Endothelial cell of umbilical vein (primary cell): Measurements from ENCODE around the gene EBI3. TPM values are rescaled to one million over a fixed set of nuclear protein-coding genes. Genes with fewer than 3 reads are reported as not detected.
"Not testable (repeated sequence)": the region's sequence is repeated elsewhere in the genome, so short reads cannot be mapped to it uniquely, and the experiment has no call there.

Experiments used
- BruUV-seq: library from RNA; stranded (reverse); fragments of 400-500 nt; replicated peaks from 2 replicates; lab custom pipeline; 2021; lab: Mats Ljungman, UMichigan
- CTCF ChIA-PET: fragments of 300-600, 350-600 bp; sonication (Branson Sonifier 250); formaldehyde crosslinking; loops from one replicate; lab custom pipeline; 2021; ENCODE audit warnings: antibody characterized with exemption, inconsistent platforms; lab: Charles Lee
- POLR2A ChIA-PET: fragments of 300-600, 350-600 bp; sonication (Branson Sonifier 250); formaldehyde crosslinking; loops from one replicate; lab custom pipeline; 2021; ENCODE audit warnings: antibody characterized with exemption, inconsistent platforms; lab: Charles Lee
- DNase-seq: peaks from one replicate; pipeline ENCODE4 v3.0.0-alpha.2; 2011; ENCODE audit warnings: low read depth, low spot score
- FAIRE-seq: peaks from 2 replicates; lab custom pipeline; 2011; peaks lifted over from hg19 to GRCh38; lab: Jason Lieb, UNC
- H2AFZ ChIP-seq: 2 replicates; pipeline ENCODE4 v1.6.0; 2012; ENCODE audit warnings: low read depth, low read length, control low read depth, inconsistent platforms
- H3K27ac ChIP-seq: 2 replicates; pipeline ENCODE4 v1.5.1; 2011; ENCODE audit warnings: low read depth, mild to moderate bottlenecking, control low read depth, low read length, moderate library complexity; ENCODE audit not compliant: insufficient read depth
- H3K27me3 ChIP-seq, 2 experiments: 2 replicates each; pipeline versions ENCODE4 v1.6.0 to v1.6.1; 2011; ENCODE audit warnings: low read length in 2 of 2, mixed read lengths in 1 of 2; ENCODE audit not compliant: control insufficient read depth in 2 of 2, insufficient read depth in 2 of 2
- H3K36me3 ChIP-seq, 2 experiments: 2 replicates in 1 of 2; 3 replicates in 1 of 2; pipeline ENCODE4 v1.5.1; 2011; ENCODE audit warnings: low read length in 2 of 2, mild to moderate bottlenecking in 1 of 2, moderate library complexity in 1 of 2; ENCODE audit not compliant: control insufficient read depth in 2 of 2, insufficient read depth in 2 of 2; ENCODE audit errors: extremely low read depth in 1 of 2
- H3K4me1 ChIP-seq: 3 replicates; pipeline ENCODE4 v1.5.1; 2011; ENCODE audit warnings: mild to moderate bottlenecking, low read length; ENCODE audit not compliant: control insufficient read depth, insufficient read depth; ENCODE audit errors: extremely low read depth
- H3K4me2 ChIP-seq: 2 replicates; pipeline ENCODE4 v1.6.1; 2011; ENCODE audit warnings: low read length, control low read depth, mixed read lengths; ENCODE audit not compliant: insufficient read depth
- H3K4me3 ChIP-seq, 3 experiments: fragments of 200-600 bp in 1 of 3; sonication (generic), shearing (Covaris generic) in 1 of 3; replicated peaks in 1 of 3; 2 replicates each; pipeline ENCODE4 v1.5.1; 2011 to 2016; ENCODE audit warnings: control low read depth in 3 of 3, low read length in 3 of 3, mild to moderate bottlenecking in 2 of 3, inconsistent platforms in 1 of 3, low read depth in 1 of 3, moderate library complexity in 1 of 3; ENCODE audit not compliant: insufficient read depth in 1 of 3
- H3K79me2 ChIP-seq: 2 replicates; pipeline ENCODE4 v1.6.0; 2012; ENCODE audit warnings: low read length, inconsistent platforms; ENCODE audit not compliant: control insufficient read depth, insufficient read depth
- H3K9ac ChIP-seq: replicated peaks from 2 replicates; pipeline ENCODE3; 2011; ENCODE audit warnings: low read length, control low read depth; ENCODE audit not compliant: insufficient read depth; ENCODE audit errors: extremely low read depth
- H3K9me1 ChIP-seq: replicated peaks from 3 replicates; pipeline ENCODE4 v1.6.0; 2011; ENCODE audit warnings: mild to moderate bottlenecking, low read length; ENCODE audit not compliant: control insufficient read depth, insufficient read depth; ENCODE audit errors: extremely low read depth
- H3K9me3 ChIP-seq: replicated peaks from 2 replicates; pipeline ENCODE4 v1.5.1; 2012; ENCODE audit warnings: low read length, inconsistent platforms; ENCODE audit not compliant: control insufficient read depth, insufficient read depth
- H4K20me1 ChIP-seq: replicated peaks from 2 replicates; pipeline ENCODE3; 2011; ENCODE audit warnings: mild to moderate bottlenecking, low read length; ENCODE audit not compliant: control insufficient read depth, insufficient read depth; ENCODE audit errors: extremely low read depth
- CTCF ChIP-seq, 2 donors: IDR thresholded peaks; 1 replicate in 1 of 2; 2 replicates in 1 of 2; pipeline ENCODE4 v1.5.1; 2011; ENCODE audit warnings: low read length in 2 of 2, mild to moderate bottlenecking in 2 of 2, moderate library complexity in 2 of 2, control low read depth in 1 of 2, inconsistent platforms in 1 of 2, low read depth in 1 of 2; ENCODE audit not compliant: insufficient read depth in 1 of 2; ENCODE audit errors: extremely low read depth in 1 of 2
- EZH2 ChIP-seq: IDR thresholded peaks from 2 replicates; pipeline ENCODE4 v1.6.1; 2012; ENCODE audit warnings: borderline replicate concordance, low read depth, mild to moderate bottlenecking, moderate library complexity, low read length, inconsistent platforms; ENCODE audit not compliant: severe bottlenecking
- FOS ChIP-seq: IDR thresholded peaks from 2 replicates; pipeline ENCODE4 v1.6.1; 2011; ENCODE audit warnings: mild to moderate bottlenecking, low read length, moderate library complexity, borderline replicate concordance; ENCODE audit not compliant: insufficient read depth
- GATA2 ChIP-seq: IDR thresholded peaks from 2 replicates; pipeline ENCODE4 v1.7.0; 2011; ENCODE audit warnings: low read depth, mild to moderate bottlenecking, moderate library complexity, mixed read lengths, low read length; ENCODE audit not compliant: insufficient read length, insufficient read depth
- JUN ChIP-seq: IDR thresholded peaks from 2 replicates; pipeline ENCODE4 v1.6.1; 2011; ENCODE audit warnings: borderline replicate concordance, low read depth; ENCODE audit not compliant: insufficient read length, insufficient read depth
- MAX ChIP-seq: IDR thresholded peaks from 2 replicates; pipeline ENCODE4 v1.6.1; 2011; ENCODE audit not compliant: insufficient read depth, insufficient read length
- MYC ChIP-seq: IDR thresholded peaks from one replicate; pipeline ENCODE4 v1.6.1; 2011; ENCODE audit warnings: mild to moderate bottlenecking, low read depth, low read length
- POLR2A ChIP-seq: IDR thresholded peaks from 2 replicates; pipeline ENCODE4 v1.6.1; 2012; ENCODE audit warnings: low read depth, mild to moderate bottlenecking, control low read depth, low read length
- POLR2AphosphoS5 ChIP-seq: IDR thresholded peaks from 2 replicates; pipeline ENCODE4 v1.6.1; 2012; ENCODE audit warnings: low read depth, mild to moderate bottlenecking, control low read depth, low read length, moderate library complexity; ENCODE audit not compliant: insufficient read depth
- dilution Hi-C: fragments of 300-500 bp; cut with MboI; formaldehyde crosslinking; loops from one replicate; pipeline ENCODE4 v1.15.0; 2019; ENCODE audit warnings: low sequenced_read_pairs; ENCODE audit not compliant: extremely low pct_ligation_motif_present
- intact Hi-C: fragments of 100-400 bp; cut with micrococcal nuclease; formaldehyde crosslinking; loops from one replicate; pipeline ENCODE4 v1.10.0; 2022
- polyA plus RNA-seq, 4 experiments: library from polyadenylated mRNA; depleted of rRNA in 3 of 4; stranded (reverse) in 3 of 4; unstranded in 1 of 4; fragments of >200 nt; gene quantifications; 2 replicates each; pipeline versions ENCODE4 v1.2.1 to v1.2.3, GENCODE V29; 2011 to 2012; ENCODE audit warnings: missing spikeins in 1 of 4
- total RNA-seq: library from RNA; stranded (reverse); gene quantifications from 2 replicates; pipeline ENCODE4 v1.2.3, GENCODE V29; 2021

EBI3 gene
- total and polyA plus RNA-seq, 2 donors (not counting 3 experiments of a cell fraction or from before 2014, with no cell fraction given), result 0.29 to 1.0 TPM

GRCh38 chr19:4189641-4190040, 39.7 kb upstream of the EBI3 start:
- no peak overlapping the region for H3K4me2 ChIP-seq
- no peak overlapping the region for H3K4me3 ChIP-seq
- H3K27ac ChIP-seq, result no peak overlapping the region
- TF ChIP-seq GATA2, result no peak
- TF ChIP-seq CTCF (IDR thresholded peaks at IDR 0.05; ENCODE audit: extremely low read depth in 1 of 2, insufficient read depth in 1 of 2, low read depth in 1 of 2, low read length in 2 of 2), result no peak
- no peak for TF ChIP-seq MYC
- no peak for TF ChIP-seq FOS
- no peak for TF ChIP-seq EZH2
- no peak for TF ChIP-seq JUN
- TF ChIP-seq POLR2AphosphoS5, result no peak
- no peak for TF ChIP-seq MAX
- TF ChIP-seq POLR2A, result no peak
- no TSS peak for BruUV-seq
- no peak overlapping the region for H2AFZ ChIP-seq
- H3K36me3 ChIP-seq, result no peaks in the 10 kb centered on the region
- dilution Hi-C loops (no loop called here), intact Hi-C loops (loop anchor here (5.0 kb wide), 2 partner anchors 202 to 508 kb away; partner anchors contain the start of gene EEF2)
- H3K9ac ChIP-seq, result no peak overlapping the region
- DNase-seq (no peak), FAIRE-seq (no peak)
- H3K9me3 ChIP-seq, result no peaks in the 10 kb centered on the region
- H3K27me3 ChIP-seq, result peaks cover 0 to 2% of the 10 kb centered on the region in 2 experiments
- no peaks in the 10 kb centered on the region for H3K4me1 ChIP-seq
- H3K9me1 ChIP-seq, result no peaks in the 10 kb centered on the region
- no peaks in the 10 kb centered on the region for H4K20me1 ChIP-seq
- ChIA-PET POLR2A (no interaction called here), CTCF (interaction anchor here (1.0 to 2.3 kb wide), 5 partner anchors 12 to 49 kb away, joined by 3 to 7 read pairs (median 6); no protein-coding TSS in a partner anchor)
- H3K79me2 ChIP-seq, result no peaks in the 10 kb centered on the region

GRCh38 chr19:4192537-4192936, 36.8 kb upstream of the EBI3 start:
- CTCF ChIA-PET, result interaction anchor here (1.5 kb wide), 2 partner anchors 19 to 53 kb away, joined by 4 to 9 read pairs; no protein-coding TSS in a partner anchor
- POLR2A ChIA-PET, H3K27ac ChIP-seq: not testable (repeated sequence)

More at GRCh38 chr19:4192537-4192936, 36.8 kb upstream of the EBI3 start:
- FAIRE-seq, H3K4me3 ChIP-seq, intact Hi-C loops, H3K27me3 ChIP-seq, H3K4me1 ChIP-seq, dilution Hi-C loops, H3K9ac ChIP-seq, H2AFZ ChIP-seq, H3K9me3 ChIP-seq, H3K36me3 ChIP-seq, DNase-seq, BruUV-seq, H4K20me1 ChIP-seq, H3K79me2 ChIP-seq, H3K4me2 ChIP-seq, H3K9me1 ChIP-seq: not testable (repeated sequence)
